Measurements from ENCODE around the gene TSNAX. TPM values are rescaled to one million over a fixed set of nuclear protein-coding genes. Genes with fewer than 3 reads are reported as not detected.

Gene TSNAX
- total RNA-seq, 1 experiment from 2014 or later, result 47.1 TPM

- CTCF ChIA-PET, result no interaction called here
- POLR2A ChIA-PET, result no interaction called here
- H3K27ac ChIP-seq (ENCODE audit: low read depth, low read length), result no peak overlapping the region
Observed at GRCh38 chr1:231519166-231519565, 9.3 kb upstream of the TSNAX start.

More at GRCh38 chr1:231519166-231519565, 9.3 kb upstream of the TSNAX start:
- H4K20me1 ChIP-seq (ENCODE audit: insufficient read depth), result no peaks in the 10 kb centered on the region
- H3K79me2 ChIP-seq (ENCODE audit: insufficient read depth, low read length), result no peaks in the 10 kb centered on the region
- no peak overlapping the region for H3K4me3 ChIP-seq (replicated peaks in 1 of 2; ENCODE audit: low read depth in 1 of 2, low read length in 2 of 2)
- TF ChIP-seq CEBPB (IDR thresholded peaks at IDR 0.05; ENCODE audit: low read depth), result no peak
- TF ChIP-seq ZNF274 (IDR thresholded peaks at IDR 0.05; ENCODE audit: low read depth, low read length), result no peak
- TF ChIP-seq SRF (IDR thresholded peaks at IDR 0.05; ENCODE audit: low read depth), result no peak
- TF ChIP-seq YY1 (IDR thresholded peaks at IDR 0.05; ENCODE audit: extremely low read depth, insufficient replicate concordance, low read depth, low read length), result no peak
- TF ChIP-seq ZBTB33 (IDR thresholded peaks at IDR 0.05; ENCODE audit: extremely low read depth, insufficient replicate concordance, low read length), result no peak
- no peak for TF ChIP-seq CTCF (IDR thresholded peaks at IDR 0.05 in 2 of 3, conservative IDR thresholded peaks at IDR 0.05 in 1 of 3; ENCODE audit: borderline replicate concordance in 1 of 3, insufficient read depth in 1 of 3, low read depth in 2 of 3, low read length in 2 of 3)
- TF ChIP-seq ELF1 (IDR thresholded peaks at IDR 0.05; ENCODE audit: borderline replicate concordance, low read depth), result no peak
- no peak for TF ChIP-seq POLR2AphosphoS5 (IDR thresholded peaks at IDR 0.05; ENCODE audit: low read depth, low read length)
- no peak for TF ChIP-seq TCF7L2 (IDR thresholded peaks at IDR 0.05; ENCODE audit: borderline replicate concordance, extremely low read depth, insufficient read depth, insufficient read length)
- no peak for TF ChIP-seq MAX (IDR thresholded peaks at IDR 0.05)
- no peak for TF ChIP-seq FOSL1 (IDR thresholded peaks at IDR 0.05; ENCODE audit: low read depth)
- no peak for TF ChIP-seq JUND (IDR thresholded peaks at IDR 0.05)
- TF ChIP-seq EGR1 (IDR thresholded peaks at IDR 0.05; ENCODE audit: low read depth), result no peak
- TF ChIP-seq RAD21 (IDR thresholded peaks at IDR 0.05; ENCODE audit: low read depth), result no peak
- no peak for TF ChIP-seq EZH2phosphoT487 (IDR thresholded peaks at IDR 0.05; ENCODE audit: borderline replicate concordance)
- TF ChIP-seq ZFX (IDR thresholded peaks at IDR 0.05), result no peak
- no peaks in the 10 kb centered on the region for H3K9me3 ChIP-seq (ENCODE audit: control insufficient read depth in 1 of 2, insufficient read depth in 1 of 2, low read depth in 1 of 2, low read length in 2 of 2)
- no peak overlapping the region for H3K9ac ChIP-seq (ENCODE audit: low read length)
- intact Hi-C loops (cut with micrococcal nuclease), result no loop called here
- H2AFZ ChIP-seq (ENCODE audit: low read depth, low read length, poor library complexity, severe bottlenecking), result no peak overlapping the region
- no peaks in the 10 kb centered on the region for H3K27me3 ChIP-seq (ENCODE audit: insufficient read depth, low read length)
- no peak for DNase-seq (ENCODE audit: low read depth, low spot score)
- 0 out of 2 replicates have a peak, but pooled peaks cover 2% of the 10 kb centered on the region for H3K9me2 ChIP-seq (ENCODE audit: insufficient read depth)
- no TSS peak for BruUV-seq (replicated peaks)
- no peak for ATAC-seq
- RAD21 ChIA-PET (ENCODE audit: low non-redundant PET in 1 of 2, low total read pairs in 2 of 2, uncharacterized antibody in 2 of 2, unreplicated experiment in 2 of 2), result no interaction called here
- H3K4me2 ChIP-seq (ENCODE audit: low read length), result no peak overlapping the region
- H3K36me3 ChIP-seq (ENCODE audit: control insufficient read depth in 1 of 2, insufficient read depth in 2 of 2, low read length in 2 of 2), result no peaks in the 10 kb centered on the region; a peak in 1 of 4 replicates
- peaks cover 0 to 2% of the 10 kb centered on the region in 2 experiments; a peak in 1 of 4 replicates for H3K4me1 ChIP-seq (ENCODE audit: control insufficient read depth in 1 of 2, insufficient read depth in 2 of 2, low read length in 2 of 2)
